ENCODE measurements around the gene POLDIP2.
"Not testable (repeated sequence)": the region's sequence is repeated elsewhere in the genome, so short reads cannot be mapped to it uniquely, and the experiment has no call there.

Gene POLDIP2

GRCh38 chr17:28338769-28339212, 18.5 kb downstream of the POLDIP2 start:
- in situ Hi-C loops (cut with MboI; ENCODE audit: low sequenced_read_pairs) = not testable (repeated sequence)

- in situ Hi-C loops (cut with MboI; ENCODE audit: low sequenced_read_pairs) = no loop called here
These were observed 19.1 kb downstream of the POLDIP2 start for GRCh38 chr17:28338056-28338768.

- in situ Hi-C loops (cut with MboI; ENCODE audit: low sequenced_read_pairs) = no loop called here
These were observed 21.1 kb downstream of the POLDIP2 start for GRCh38 chr17:28335959-28336871.

- in situ Hi-C loops (cut with MboI; ENCODE audit: low sequenced_read_pairs) = no loop called here
These were observed 21.9 kb downstream of the POLDIP2 start, which contains the start of the genes IFT20 and TNFAIP1 for GRCh38 chr17:28335201-28335958. Gene IFT20 (minus strand): TSS chr17:28335472. CDS start chr17:28331985, 3,487 bp downstream. Gene TNFAIP1 (plus strand): TSS chr17:28335761. CDS start chr17:28339522, 3,761 bp downstream.

GRCh38 chr17:28334666-28335200, 22.6 kb downstream of the POLDIP2 start:
- in situ Hi-C loops (cut with MboI; ENCODE audit: low sequenced_read_pairs) = no loop called here

GRCh38 chr17:28334171-28334570, 23.2 kb downstream of the POLDIP2 start:
- in situ Hi-C loops (cut with MboI; ENCODE audit: low sequenced_read_pairs) = no loop called here

GRCh38 chr17:28333083-28333746, 24.1 kb downstream of the POLDIP2 start:
- in situ Hi-C loops (cut with MboI; ENCODE audit: low sequenced_read_pairs) = no loop called here

GRCh38 chr17:28331891-28332420, 25.4 kb downstream of the POLDIP2 start:
- in situ Hi-C loops (cut with MboI; ENCODE audit: low sequenced_read_pairs) = no loop called here

GRCh38 chr17:28330671-28331070, 26.7 kb downstream of the POLDIP2 start:
- in situ Hi-C loops (cut with MboI; ENCODE audit: low sequenced_read_pairs) = no loop called here

- in situ Hi-C loops (cut with MboI; ENCODE audit: low sequenced_read_pairs) = no loop called here
These were observed 29.0 kb downstream of the POLDIP2 start for GRCh38 chr17:28328325-28328724.

GRCh38 chr17:28327709-28328108, 29.6 kb downstream of the POLDIP2 start:
- in situ Hi-C loops (cut with MboI; ENCODE audit: low sequenced_read_pairs) = no loop called here

GRCh38 chr17:28327031-28327607, 30.2 kb downstream of the POLDIP2 start:
- in situ Hi-C loops (cut with MboI; ENCODE audit: low sequenced_read_pairs) = no loop called here

GRCh38 chr17:28326114-28326513, 31.2 kb downstream of the POLDIP2 start:
- in situ Hi-C loops (cut with MboI; ENCODE audit: low sequenced_read_pairs) = no loop called here

GRCh38 chr17:28325211-28325610, 32.1 kb downstream of the POLDIP2 start:
- in situ Hi-C loops (cut with MboI; ENCODE audit: low sequenced_read_pairs) = no loop called here

- in situ Hi-C loops (cut with MboI; ENCODE audit: low sequenced_read_pairs) = no loop called here
These were observed 32.5 kb downstream of the POLDIP2 start for GRCh38 chr17:28324781-28325180.

GRCh38 chr17:28324267-28324745, 33.0 kb downstream of the POLDIP2 start:
- in situ Hi-C loops (cut with MboI; ENCODE audit: low sequenced_read_pairs) = no loop called here

GRCh38 chr17:28320215-28321061, 36.9 kb downstream of the POLDIP2 start:
- in situ Hi-C loops (cut with MboI; ENCODE audit: low sequenced_read_pairs) = no loop called here

- in situ Hi-C loops (cut with MboI; ENCODE audit: low sequenced_read_pairs) = no loop called here
These were observed 37.8 kb downstream of the POLDIP2 start for GRCh38 chr17:28319598-28319935.

Measured in HL-60/S4 (cell line).